Peyer's patch (tissue), 4 donors: ENCODE measurements around the gene CEMIP.

ENCODE experiments used
- POLR2A ChIP-seq, 2 donors: fragments of 450-650 bp; IDR thresholded peaks; one replicate each; pipeline ENCODE4 v1.5.1; 2017; ENCODE audit warnings: antibody characterized with exemption in 2 of 2, mild to moderate bottlenecking in 2 of 2, moderate library complexity in 2 of 2
- TF ChIP-seq, protein P1 (sequence below), 6 experiments: fragments of 450-650 bp in 4 of 6; fragments of 200-600 bp in 2 of 6; sonication (generic) in 1 of 6; IDR thresholded peaks; one replicate each; pipeline ENCODE4 v1.5.1; 2017 to 2019; ENCODE audit warnings: antibody characterized with exemption in 6 of 6, mild to moderate bottlenecking in 3 of 6, moderate library complexity in 1 of 6

GRCh38 chr15:80942746-80943565 lies 163.8 kb downstream of the CEMIP start:
- TF ChIP-seq, protein P1, sequence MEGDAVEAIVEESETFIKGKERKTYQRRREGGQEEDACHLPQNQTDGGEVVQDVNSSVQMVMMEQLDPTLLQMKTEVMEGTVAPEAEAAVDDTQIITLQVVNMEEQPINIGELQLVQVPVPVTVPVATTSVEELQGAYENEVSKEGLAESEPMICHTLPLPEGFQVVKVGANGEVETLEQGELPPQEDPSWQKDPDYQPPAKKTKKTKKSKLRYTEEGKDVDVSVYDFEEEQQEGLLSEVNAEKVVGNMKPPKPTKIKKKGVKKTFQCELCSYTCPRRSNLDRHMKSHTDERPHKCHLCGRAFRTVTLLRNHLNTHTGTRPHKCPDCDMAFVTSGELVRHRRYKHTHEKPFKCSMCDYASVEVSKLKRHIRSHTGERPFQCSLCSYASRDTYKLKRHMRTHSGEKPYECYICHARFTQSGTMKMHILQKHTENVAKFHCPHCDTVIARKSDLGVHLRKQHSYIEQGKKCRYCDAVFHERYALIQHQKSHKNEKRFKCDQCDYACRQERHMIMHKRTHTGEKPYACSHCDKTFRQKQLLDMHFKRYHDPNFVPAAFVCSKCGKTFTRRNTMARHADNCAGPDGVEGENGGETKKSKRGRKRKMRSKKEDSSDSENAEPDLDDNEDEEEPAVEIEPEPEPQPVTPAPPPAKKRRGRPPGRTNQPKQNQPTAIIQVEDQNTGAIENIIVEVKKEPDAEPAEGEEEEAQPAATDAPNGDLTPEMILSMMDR (IDR thresholded peaks at IDR 0.05) = no peak
- no peak for TF ChIP-seq POLR2A (IDR thresholded peaks at IDR 0.05)
